ENCODE results near the gene DDX10. TPM values are rescaled to one million over a fixed set of nuclear protein-coding genes. Genes with fewer than 3 reads are reported as not detected.

DDX10 gene
- polyA plus RNA-seq, 1 donor (not counting 4 experiments of a cell fraction or from before 2014, with no cell fraction given) = 32.3 TPM

DNA sequence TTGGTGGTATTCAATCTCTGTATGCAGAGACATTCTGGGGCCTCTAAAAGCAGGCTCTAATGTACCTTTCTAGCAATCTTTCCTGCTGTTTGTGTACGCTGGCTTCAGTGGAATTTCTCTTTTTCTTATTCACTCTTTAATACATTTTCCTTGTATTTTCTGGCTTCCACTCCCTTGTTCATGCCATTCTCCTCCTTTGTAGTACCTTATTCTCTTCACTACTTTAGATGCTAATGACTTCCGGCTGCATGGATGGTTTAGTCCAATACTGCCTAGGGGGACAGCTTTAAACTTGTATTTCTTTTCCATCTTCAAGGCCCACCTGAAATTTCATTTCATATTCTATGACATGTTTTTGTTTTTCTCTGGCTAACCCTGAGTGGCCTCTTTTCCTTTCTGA, 40.2 kb downstream of the DDX10 start:
- FAIRE-seq = no peak
- no peak overlapping the region for H3K9ac ChIP-seq (ENCODE audit: control insufficient read depth, extremely low read depth, insufficient read depth, low read length)
- H3K36me3 ChIP-seq (ENCODE audit: control insufficient read depth in 2 of 2, extremely low read depth in 1 of 2, insufficient read depth in 2 of 2, low read length in 2 of 2) = peaks cover 5 to 14% of the 10 kb centered on the region in 2 experiments

DNA sequence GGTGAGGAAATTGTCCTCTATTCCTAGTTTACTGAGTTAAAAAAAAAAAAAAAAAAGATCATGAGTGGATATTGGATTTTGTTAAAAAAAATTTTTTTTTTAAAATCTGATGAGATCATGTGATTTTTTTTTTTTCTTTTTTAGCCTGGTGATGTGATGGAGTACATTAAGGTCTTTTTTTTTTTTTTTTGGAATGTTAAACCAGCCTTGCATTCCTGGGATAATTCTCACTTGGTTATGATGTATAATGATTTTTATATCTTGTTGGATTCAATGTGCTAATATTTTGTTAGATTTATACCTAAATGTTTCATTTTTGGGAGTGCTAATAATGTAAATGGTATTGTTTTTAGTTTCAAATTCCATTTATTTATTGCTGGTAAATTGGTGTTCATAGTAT, 43.3 kb downstream of the DDX10 start:
- Histone ChIP-seq H3K27me3 (ENCODE audit: control insufficient read depth, extremely low read depth, insufficient read depth, low read length) (no peaks in the 10 kb centered on the region), H3K79me2 (ENCODE audit: control insufficient read depth, insufficient read depth, low read length) (peaks cover 11% of the 10 kb centered on the region), H3K9me3 (ENCODE audit: control insufficient read depth, low read depth, low read length) (peaks cover 7% of the 10 kb centered on the region), H3K4me2 (ENCODE audit: control insufficient read depth, extremely low read depth, insufficient read depth, low read depth, low read length) (no peak overlapping the region), H2AFZ (ENCODE audit: control insufficient read depth, low read length) (no peak overlapping the region), H3K4me1 (ENCODE audit: control insufficient read depth, extremely low read depth, insufficient read depth, low read length) (peaks cover 9% of the 10 kb centered on the region), H3K9ac (ENCODE audit: control insufficient read depth, extremely low read depth, insufficient read depth, low read length) (no peak overlapping the region), H3K4me3 (ENCODE audit: control insufficient read depth in 2 of 3, extremely low read depth in 1 of 3, insufficient read depth in 2 of 3, low read depth in 1 of 3, low read length in 3 of 3) (no peak overlapping the region), H3K9me1 (ENCODE audit: control insufficient read depth, extremely low read depth, insufficient read depth, low read length) (no peaks in the 10 kb centered on the region), H3K36me3 (ENCODE audit: control insufficient read depth in 2 of 2, extremely low read depth in 1 of 2, insufficient read depth in 2 of 2, low read length in 2 of 2) (peaks cover 3 to 24% of the 10 kb centered on the region in 2 experiments), H3K27ac (ENCODE audit: control insufficient read depth, insufficient read depth, low read length) (no peak overlapping the region), H4K20me1 (ENCODE audit: control insufficient read depth, extremely low read depth, insufficient read depth, low read length) (no peaks in the 10 kb centered on the region)
- no peak for DNase-seq (ENCODE audit: low read depth, low spot score)
- dilution Hi-C loops (cut with MboI; ENCODE audit: extremely low pct_ligation_motif_present, low sequenced_read_pairs) = no loop called here
- TF ChIP-seq EZH2 (IDR thresholded peaks at IDR 0.05; ENCODE audit: low read length) = no peak
- TF ChIP-seq, protein P1, sequence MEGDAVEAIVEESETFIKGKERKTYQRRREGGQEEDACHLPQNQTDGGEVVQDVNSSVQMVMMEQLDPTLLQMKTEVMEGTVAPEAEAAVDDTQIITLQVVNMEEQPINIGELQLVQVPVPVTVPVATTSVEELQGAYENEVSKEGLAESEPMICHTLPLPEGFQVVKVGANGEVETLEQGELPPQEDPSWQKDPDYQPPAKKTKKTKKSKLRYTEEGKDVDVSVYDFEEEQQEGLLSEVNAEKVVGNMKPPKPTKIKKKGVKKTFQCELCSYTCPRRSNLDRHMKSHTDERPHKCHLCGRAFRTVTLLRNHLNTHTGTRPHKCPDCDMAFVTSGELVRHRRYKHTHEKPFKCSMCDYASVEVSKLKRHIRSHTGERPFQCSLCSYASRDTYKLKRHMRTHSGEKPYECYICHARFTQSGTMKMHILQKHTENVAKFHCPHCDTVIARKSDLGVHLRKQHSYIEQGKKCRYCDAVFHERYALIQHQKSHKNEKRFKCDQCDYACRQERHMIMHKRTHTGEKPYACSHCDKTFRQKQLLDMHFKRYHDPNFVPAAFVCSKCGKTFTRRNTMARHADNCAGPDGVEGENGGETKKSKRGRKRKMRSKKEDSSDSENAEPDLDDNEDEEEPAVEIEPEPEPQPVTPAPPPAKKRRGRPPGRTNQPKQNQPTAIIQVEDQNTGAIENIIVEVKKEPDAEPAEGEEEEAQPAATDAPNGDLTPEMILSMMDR (optimal IDR thresholded peaks at IDR 0.05 in 1 of 3, IDR thresholded peaks at IDR 0.05 in 1 of 3, conservative IDR thresholded peaks at IDR 0.05 in 1 of 3; ENCODE audit: extremely low read depth in 1 of 3, insufficient read depth in 2 of 3, low read length in 3 of 3) = no peak
- no peak for FAIRE-seq

More for the DNA sequence above, 40.2 kb downstream of the DDX10 start:
- Histone ChIP-seq H3K79me2 (ENCODE audit: control insufficient read depth, insufficient read depth, low read length) (no peaks in the 10 kb centered on the region), H3K9me1 (ENCODE audit: control insufficient read depth, extremely low read depth, insufficient read depth, low read length) (no peaks in the 10 kb centered on the region), H2AFZ (ENCODE audit: control insufficient read depth, low read length) (no peak overlapping the region), H3K27ac (ENCODE audit: control insufficient read depth, insufficient read depth, low read length) (no peak overlapping the region), H3K27me3 (ENCODE audit: control insufficient read depth, extremely low read depth, insufficient read depth, low read length) (no peaks in the 10 kb centered on the region), H3K9me3 (ENCODE audit: control insufficient read depth, low read depth, low read length) (peaks cover 3% of the 10 kb centered on the region), H3K4me3 (ENCODE audit: control insufficient read depth in 2 of 3, extremely low read depth in 1 of 3, insufficient read depth in 2 of 3, low read depth in 1 of 3, low read length in 3 of 3) (no peak overlapping the region), H4K20me1 (ENCODE audit: control insufficient read depth, extremely low read depth, insufficient read depth, low read length) (no peaks in the 10 kb centered on the region), H3K4me1 (ENCODE audit: control insufficient read depth, extremely low read depth, insufficient read depth, low read length) (peaks cover 9% of the 10 kb centered on the region), H3K4me2 (ENCODE audit: control insufficient read depth, extremely low read depth, insufficient read depth, low read depth, low read length) (no peak overlapping the region)
- dilution Hi-C loops (cut with MboI; ENCODE audit: extremely low pct_ligation_motif_present, low sequenced_read_pairs) = no loop called here
- TF ChIP-seq, protein P1 (optimal IDR thresholded peaks at IDR 0.05 in 1 of 3, IDR thresholded peaks at IDR 0.05 in 1 of 3, conservative IDR thresholded peaks at IDR 0.05 in 1 of 3; ENCODE audit: extremely low read depth in 1 of 3, insufficient read depth in 2 of 3, low read length in 3 of 3) = no peak
- no peak for TF ChIP-seq EZH2 (IDR thresholded peaks at IDR 0.05; ENCODE audit: low read length)
- no peak for DNase-seq (ENCODE audit: low read depth, low spot score)
